Neutrophil (primary cell): ENCODE data around the gene ABCC3.

Experiments
- H3K27ac ChIP-seq: fragments of 200-600 bp; sonication (generic); 2 replicates; pipeline ENCODE4 v1.5.1; 2016; ENCODE audit warnings: mild to moderate bottlenecking, moderate library complexity
- H3K27me3 ChIP-seq: fragments of 200-600 bp; sonication (generic); 2 replicates; pipeline ENCODE4 v1.6.0; 2016; ENCODE audit warnings: mild to moderate bottlenecking
- H3K36me3 ChIP-seq: fragments of 200-600 bp; sonication (generic); 2 replicates; pipeline ENCODE4 v1.5.1; 2017
- H3K4me1 ChIP-seq, 2 experiments: fragments of 200-600 bp in 1 of 2; sonication (generic) in 1 of 2; 1 replicate in 1 of 2; 2 replicates in 1 of 2; pipeline versions ENCODE4 v1.5.1 to v1.6.1; 2013 to 2016; ENCODE audit warnings: low read depth in 1 of 2, low read length in 1 of 2, mild to moderate bottlenecking in 1 of 2, moderate library complexity in 1 of 2; ENCODE audit not compliant: control insufficient read depth in 1 of 2, insufficient read depth in 1 of 2
- H3K4me3 ChIP-seq, 2 experiments: fragments of 200-600 bp in 1 of 2; sonication (generic) in 1 of 2; 1 replicate in 1 of 2; 2 replicates in 1 of 2; pipeline ENCODE4 v1.5.1; 2013 to 2016; ENCODE audit warnings: low read depth in 1 of 2, low read length in 1 of 2, mild to moderate bottlenecking in 1 of 2, moderate library complexity in 1 of 2
- H3K9me3 ChIP-seq: fragments of 200-600 bp; sonication (generic); 2 replicates; pipeline ENCODE4 v1.5.1; 2016
- CTCF ChIP-seq: fragments of 200-600 bp; sonication (generic); IDR thresholded peaks from 2 replicates; pipeline ENCODE4 v1.5.1; 2016; ENCODE audit warnings: antibody characterized with exemption

ABCC3 gene

GRCh38 chr17:50684612-50685333 lies 50.1 kb downstream of the ABCC3 start:
- Histone ChIP-seq H3K9me3 (no peaks in the 10 kb centered on the region), H3K36me3 (no peaks in the 10 kb centered on the region), H3K4me1 (no peaks in the 10 kb centered on the region), H3K27ac (no peak overlapping the region), H3K4me3 (no peak overlapping the region), H3K27me3 (peaks cover 21% of the 10 kb centered on the region)
- TF ChIP-seq CTCF: no peak

GRCh38 chr17:50685334-50685665 lies 50.6 kb downstream of the ABCC3 start:
- no peaks in the 10 kb centered on the region for H3K36me3 ChIP-seq
- no peaks in the 10 kb centered on the region for H3K9me3 ChIP-seq
- peaks cover 16% of the 10 kb centered on the region for H3K27me3 ChIP-seq
- H3K27ac ChIP-seq: no peak overlapping the region
- no peaks in the 10 kb centered on the region for H3K4me1 ChIP-seq
- no peak overlapping the region for H3K4me3 ChIP-seq
- TF ChIP-seq CTCF: no peak

- Histone ChIP-seq H3K4me3 (no peak overlapping the region), H3K9me3 (no peaks in the 10 kb centered on the region), H3K36me3 (no peaks in the 10 kb centered on the region), H3K27ac (no peak overlapping the region), H3K4me1 (no peaks in the 10 kb centered on the region), H3K27me3 (peaks cover 10% of the 10 kb centered on the region)
- TF ChIP-seq CTCF: no peak
Measured at GRCh38 chr17:50685691-50686493, 51.2 kb downstream of the ABCC3 start.

- Histone ChIP-seq H3K27me3 (peaks cover 3% of the 10 kb centered on the region), H3K4me1 (no peaks in the 10 kb centered on the region), H3K4me3 (no peak overlapping the region), H3K27ac (no peak overlapping the region), H3K9me3 (no peaks in the 10 kb centered on the region), H3K36me3 (no peaks in the 10 kb centered on the region)
- no peak for TF ChIP-seq CTCF
Measured at GRCh38 chr17:50686494-50687199, 52.0 kb downstream of the ABCC3 start.

GRCh38 chr17:50687200-50688066 lies 52.8 kb downstream of the ABCC3 start:
- H3K4me3 ChIP-seq: no peak overlapping the region
- peaks cover 2% of the 10 kb centered on the region for H3K36me3 ChIP-seq
- no peaks in the 10 kb centered on the region for H3K9me3 ChIP-seq
- H3K4me1 ChIP-seq: no peaks in the 10 kb centered on the region
- TF ChIP-seq CTCF: no peak
- H3K27me3 ChIP-seq: no peaks in the 10 kb centered on the region
- H3K27ac ChIP-seq: no peak overlapping the region
